A673 (cell line): ENCODE data around the gene EMP2. TPM values are rescaled to one million over a fixed set of nuclear protein-coding genes. Genes with fewer than 3 reads are reported as not detected.
"Not testable (repeated sequence)": the region's sequence is repeated elsewhere in the genome, so short reads cannot be mapped to it uniquely, and the experiment has no call there.

Source experiments
- BruUV-seq: library from RNA; stranded (reverse); fragments of 400-500 nt; replicated peaks from 2 replicates; lab custom pipeline; 2021; lab: Mats Ljungman, UMichigan
- CTCF ChIA-PET: fragments of 300-600 bp; sonication (Branson Sonifier 250); formaldehyde crosslinking; loops from one replicate; lab custom pipeline; 2022; ENCODE audit warnings: antibody characterized with exemption; lab: Charles Lee
- POLR2A ChIA-PET: fragments of 300-600 bp; sonication (Branson Sonifier 250); formaldehyde crosslinking; loops from one replicate; lab custom pipeline; 2022; ENCODE audit warnings: antibody characterized with exemption; ENCODE audit not compliant: low non-redundant PET; lab: Charles Lee
- DNase-seq: peaks from one replicate; pipeline ENCODE4 v3.0.0-alpha.2; 2015; ENCODE audit warnings: low spot score
- H3K27ac ChIP-seq: fragments of 200-600 bp; sonication (generic); 2 replicates; pipeline ENCODE4 v1.5.1; 2016; ENCODE audit warnings: mixed run types, low read depth, mild to moderate bottlenecking, mixed read lengths, antibody characterized with exemption, low read length; ENCODE audit not compliant: poor library complexity, severe bottlenecking
- H3K27me3 ChIP-seq: fragments of 200-600 bp; sonication (generic); replicated peaks from 2 replicates; pipeline ENCODE4 v1.6.1; 2017; ENCODE audit warnings: mixed run types, low read depth, mild to moderate bottlenecking, mixed read lengths, antibody characterized with exemption, low read length; ENCODE audit not compliant: insufficient read depth, poor library complexity
- H3K36me3 ChIP-seq: fragments of 200-600 bp; sonication (generic); 2 replicates; pipeline ENCODE4 v1.6.1; 2016; ENCODE audit warnings: mixed run types, mild to moderate bottlenecking, mixed read lengths, antibody characterized with exemption, low read length; ENCODE audit not compliant: insufficient read depth, poor library complexity, severe bottlenecking
- H3K4me1 ChIP-seq: fragments of 200-600 bp; sonication (generic); 2 replicates; pipeline ENCODE4 v1.6.1; 2017; ENCODE audit warnings: mixed run types, mild to moderate bottlenecking, mixed read lengths, antibody characterized with exemption, low read length; ENCODE audit not compliant: insufficient read depth, poor library complexity, severe bottlenecking
- H3K4me3 ChIP-seq: fragments of 200-600 bp; sonication (generic); 2 replicates; pipeline ENCODE4 v1.5.1; 2016; ENCODE audit warnings: low read depth, mixed run types, mild to moderate bottlenecking, mixed read lengths, low read length; ENCODE audit not compliant: poor library complexity, severe bottlenecking
- H3K9me3 ChIP-seq: fragments of 200-600 bp; sonication (generic); 2 replicates; pipeline ENCODE4 v1.6.1; 2016; ENCODE audit warnings: mixed run types, low read depth, mild to moderate bottlenecking, mixed read lengths, antibody characterized with exemption, low read length; ENCODE audit not compliant: poor library complexity, severe bottlenecking
- CTCF ChIP-seq: fragments of 300-800, 200-600 bp; sonication (generic); conservative IDR thresholded peaks from 2 replicates; pipeline ENCODE4 v1.5.1; 2017; ENCODE audit warnings: low read depth, mild to moderate bottlenecking, antibody characterized with exemption, low read length, moderate library complexity, mixed read lengths
- EZH2 ChIP-seq: fragments of 200-600 bp; sonication (generic); IDR thresholded peaks from 2 replicates; pipeline ENCODE4 v1.6.1; 2017; ENCODE audit warnings: borderline replicate concordance, low read depth, mild to moderate bottlenecking, mixed read lengths, antibody characterized with exemption, low read length; ENCODE audit not compliant: poor library complexity, severe bottlenecking
- intact Hi-C: fragments of 100-400 bp; cut with micrococcal nuclease; formaldehyde crosslinking; loops from one replicate; pipeline ENCODE4 v1.10.0; 2022; ENCODE audit not compliant: unreplicated experiment
- total RNA-seq: library from RNA; stranded (reverse); gene quantifications from 2 replicates; pipeline ENCODE4 v1.2.3, GENCODE V29; 2021

Gene EMP2
- total RNA-seq, 1 experiment from 2014 or later = 12.9 TPM

DNA sequence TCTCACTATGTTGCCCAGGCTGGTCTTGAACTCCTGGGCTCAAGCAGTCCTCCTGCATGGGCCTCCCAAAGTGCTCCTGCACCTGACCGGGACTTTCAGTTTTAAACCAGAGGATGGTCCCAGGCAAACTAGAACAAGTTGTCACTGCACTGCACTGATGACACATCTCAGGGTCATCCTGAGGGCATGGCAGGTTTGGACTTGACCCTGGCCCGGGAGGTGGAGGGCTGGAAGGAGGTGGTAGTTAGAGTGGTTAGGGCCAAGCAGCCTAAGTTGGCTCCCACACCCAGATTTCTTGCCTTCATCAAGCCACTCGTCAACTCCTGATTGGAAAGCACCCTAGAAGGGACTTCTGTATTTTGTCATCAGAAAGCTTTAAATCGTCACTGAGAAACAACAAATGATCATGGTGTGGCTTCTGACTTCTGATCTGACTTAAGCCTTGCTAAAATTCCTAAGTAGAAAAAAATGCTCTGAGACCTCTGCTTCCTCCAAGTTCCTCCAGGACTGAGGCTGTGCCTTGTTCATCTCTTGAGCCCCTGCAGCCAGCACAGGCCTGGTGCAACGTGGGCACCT lies 43.5 kb downstream of the EMP2 start:
- H3K27me3 ChIP-seq = no peaks in the 10 kb centered on the region
- H3K4me1 ChIP-seq = no peaks in the 10 kb centered on the region
- DNase-seq = no peak
- no peak overlapping the region for H3K27ac ChIP-seq
- intact Hi-C loops = no loop called here
- H3K36me3 ChIP-seq = no peaks in the 10 kb centered on the region
- no peaks in the 10 kb centered on the region for H3K9me3 ChIP-seq
- BruUV-seq = no TSS peak
- H3K4me3 ChIP-seq = no peak overlapping the region
- ChIA-PET CTCF (no interaction called here), POLR2A (no interaction called here)
- TF ChIP-seq EZH2 = no peak
- TF ChIP-seq CTCF = no peak

DNA sequence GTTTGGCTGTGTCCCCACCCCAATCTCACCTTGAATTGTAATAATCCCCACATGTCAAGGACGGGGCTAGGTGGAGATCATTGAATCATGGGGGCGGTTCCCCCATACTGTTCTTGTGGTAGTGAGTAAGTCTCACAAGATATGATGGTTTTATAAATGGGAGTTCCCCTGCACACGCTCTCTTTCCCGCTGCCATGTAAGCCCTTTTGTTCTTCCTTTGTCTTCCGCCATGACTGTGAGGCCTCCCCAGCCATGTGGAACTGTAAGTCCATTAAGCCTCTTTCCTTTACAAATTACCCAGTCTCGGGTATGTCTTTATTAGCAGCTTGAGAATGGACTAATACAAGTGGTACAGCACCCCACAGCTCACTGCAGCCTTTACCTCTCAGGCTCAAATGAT lies 44.1 kb downstream of the EMP2 start:
- H3K36me3 ChIP-seq, H3K27ac ChIP-seq, H3K4me1 ChIP-seq, BruUV-seq, intact Hi-C loops, POLR2A ChIA-PET, DNase-seq, H3K9me3 ChIP-seq, H3K27me3 ChIP-seq, CTCF ChIA-PET, H3K4me3 ChIP-seq: not testable (repeated sequence)

DNA sequence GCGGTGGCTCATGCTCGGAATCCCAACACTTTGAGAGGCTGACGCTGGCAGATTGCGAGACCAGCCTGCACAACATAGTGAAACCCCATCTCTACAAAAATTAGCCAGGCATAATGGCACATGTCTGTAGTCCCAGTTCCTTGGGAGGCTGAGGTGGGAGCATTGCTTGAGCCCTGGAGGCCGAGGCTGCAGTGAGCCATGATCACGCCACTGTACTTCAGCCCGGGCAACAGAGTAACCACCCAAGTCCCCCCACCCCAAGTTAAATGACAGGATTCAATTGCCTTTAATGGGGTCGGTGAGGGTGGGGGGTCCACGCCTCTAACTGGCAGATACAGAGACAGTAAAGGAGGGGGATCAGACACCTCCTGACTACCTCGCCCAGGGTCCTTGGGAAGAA lies 44.9 kb downstream of the EMP2 start:
- BruUV-seq = no TSS peak
- Histone ChIP-seq H3K27ac (no peak overlapping the region), H3K4me1 (no peaks in the 10 kb centered on the region), H3K36me3 (no peaks in the 10 kb centered on the region), H3K27me3 (no peaks in the 10 kb centered on the region), H3K4me3 (no peak overlapping the region), H3K9me3 (no peaks in the 10 kb centered on the region)
- CTCF ChIA-PET = no interaction called here
- intact Hi-C loops = no loop called here
- TF ChIP-seq EZH2 = no peak
- no peak for DNase-seq
- POLR2A ChIA-PET = no interaction called here

- no TSS peak for BruUV-seq
- H3K9me3 ChIP-seq = no peaks in the 10 kb centered on the region
- no peak overlapping the region for H3K27ac ChIP-seq
- no peaks in the 10 kb centered on the region for H3K36me3 ChIP-seq
- H3K4me1 ChIP-seq = no peaks in the 10 kb centered on the region
- TF ChIP-seq EZH2 (no peak), CTCF (no peak)
- ChIA-PET POLR2A (no interaction called here), CTCF (no interaction called here)
- DNase-seq = no peak
- H3K4me3 ChIP-seq = no peak overlapping the region
- no peaks in the 10 kb centered on the region for H3K27me3 ChIP-seq
- intact Hi-C loops = no loop called here
Observed at GRCh38 chr16:10534748-10535147, 45.6 kb downstream of the EMP2 start.

DNA sequence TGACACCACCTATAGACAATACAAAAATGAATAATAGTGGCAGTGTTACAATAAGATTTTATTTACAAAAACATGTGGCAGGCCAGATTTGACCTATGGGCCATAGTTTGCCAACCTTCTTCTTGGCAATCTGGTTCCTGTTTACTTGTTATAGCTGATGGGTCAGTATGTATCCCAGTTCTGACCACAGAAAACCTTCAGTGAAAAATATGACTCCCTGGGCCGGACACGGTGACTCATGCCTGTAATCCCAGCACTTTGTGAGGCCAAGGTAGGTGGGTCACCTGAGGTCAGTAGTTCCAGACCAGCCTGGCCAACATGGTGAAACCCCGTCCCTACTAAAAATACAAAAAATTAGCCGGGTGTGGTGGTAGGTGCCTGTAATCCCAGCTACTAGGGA lies 46.8 kb downstream of the EMP2 start:
- DNase-seq, H3K4me1 ChIP-seq, H3K9me3 ChIP-seq, CTCF ChIA-PET, H3K27ac ChIP-seq, intact Hi-C loops, H3K4me3 ChIP-seq, POLR2A ChIA-PET, H3K36me3 ChIP-seq, BruUV-seq, H3K27me3 ChIP-seq: not testable (repeated sequence)
